ENCODE data around the gene ABCG4. TPM values are rescaled to one million over a fixed set of nuclear protein-coding genes. Genes with fewer than 3 reads are reported as not detected.

Gene ABCG4
- total and polyA plus RNA-seq, 9 of the 15 experiments (the other 6 are each of a cell fraction or from before 2014, with no cell fraction given), result 0.03 to 0.11 (median 0.07) TPM; not detected in 4

GRCh38 chr11:119205574-119206510 is 57.0 kb downstream of the ABCG4 start, which contains the start of gene CBL (continued):
- TF ChIP-seq, protein P1, sequence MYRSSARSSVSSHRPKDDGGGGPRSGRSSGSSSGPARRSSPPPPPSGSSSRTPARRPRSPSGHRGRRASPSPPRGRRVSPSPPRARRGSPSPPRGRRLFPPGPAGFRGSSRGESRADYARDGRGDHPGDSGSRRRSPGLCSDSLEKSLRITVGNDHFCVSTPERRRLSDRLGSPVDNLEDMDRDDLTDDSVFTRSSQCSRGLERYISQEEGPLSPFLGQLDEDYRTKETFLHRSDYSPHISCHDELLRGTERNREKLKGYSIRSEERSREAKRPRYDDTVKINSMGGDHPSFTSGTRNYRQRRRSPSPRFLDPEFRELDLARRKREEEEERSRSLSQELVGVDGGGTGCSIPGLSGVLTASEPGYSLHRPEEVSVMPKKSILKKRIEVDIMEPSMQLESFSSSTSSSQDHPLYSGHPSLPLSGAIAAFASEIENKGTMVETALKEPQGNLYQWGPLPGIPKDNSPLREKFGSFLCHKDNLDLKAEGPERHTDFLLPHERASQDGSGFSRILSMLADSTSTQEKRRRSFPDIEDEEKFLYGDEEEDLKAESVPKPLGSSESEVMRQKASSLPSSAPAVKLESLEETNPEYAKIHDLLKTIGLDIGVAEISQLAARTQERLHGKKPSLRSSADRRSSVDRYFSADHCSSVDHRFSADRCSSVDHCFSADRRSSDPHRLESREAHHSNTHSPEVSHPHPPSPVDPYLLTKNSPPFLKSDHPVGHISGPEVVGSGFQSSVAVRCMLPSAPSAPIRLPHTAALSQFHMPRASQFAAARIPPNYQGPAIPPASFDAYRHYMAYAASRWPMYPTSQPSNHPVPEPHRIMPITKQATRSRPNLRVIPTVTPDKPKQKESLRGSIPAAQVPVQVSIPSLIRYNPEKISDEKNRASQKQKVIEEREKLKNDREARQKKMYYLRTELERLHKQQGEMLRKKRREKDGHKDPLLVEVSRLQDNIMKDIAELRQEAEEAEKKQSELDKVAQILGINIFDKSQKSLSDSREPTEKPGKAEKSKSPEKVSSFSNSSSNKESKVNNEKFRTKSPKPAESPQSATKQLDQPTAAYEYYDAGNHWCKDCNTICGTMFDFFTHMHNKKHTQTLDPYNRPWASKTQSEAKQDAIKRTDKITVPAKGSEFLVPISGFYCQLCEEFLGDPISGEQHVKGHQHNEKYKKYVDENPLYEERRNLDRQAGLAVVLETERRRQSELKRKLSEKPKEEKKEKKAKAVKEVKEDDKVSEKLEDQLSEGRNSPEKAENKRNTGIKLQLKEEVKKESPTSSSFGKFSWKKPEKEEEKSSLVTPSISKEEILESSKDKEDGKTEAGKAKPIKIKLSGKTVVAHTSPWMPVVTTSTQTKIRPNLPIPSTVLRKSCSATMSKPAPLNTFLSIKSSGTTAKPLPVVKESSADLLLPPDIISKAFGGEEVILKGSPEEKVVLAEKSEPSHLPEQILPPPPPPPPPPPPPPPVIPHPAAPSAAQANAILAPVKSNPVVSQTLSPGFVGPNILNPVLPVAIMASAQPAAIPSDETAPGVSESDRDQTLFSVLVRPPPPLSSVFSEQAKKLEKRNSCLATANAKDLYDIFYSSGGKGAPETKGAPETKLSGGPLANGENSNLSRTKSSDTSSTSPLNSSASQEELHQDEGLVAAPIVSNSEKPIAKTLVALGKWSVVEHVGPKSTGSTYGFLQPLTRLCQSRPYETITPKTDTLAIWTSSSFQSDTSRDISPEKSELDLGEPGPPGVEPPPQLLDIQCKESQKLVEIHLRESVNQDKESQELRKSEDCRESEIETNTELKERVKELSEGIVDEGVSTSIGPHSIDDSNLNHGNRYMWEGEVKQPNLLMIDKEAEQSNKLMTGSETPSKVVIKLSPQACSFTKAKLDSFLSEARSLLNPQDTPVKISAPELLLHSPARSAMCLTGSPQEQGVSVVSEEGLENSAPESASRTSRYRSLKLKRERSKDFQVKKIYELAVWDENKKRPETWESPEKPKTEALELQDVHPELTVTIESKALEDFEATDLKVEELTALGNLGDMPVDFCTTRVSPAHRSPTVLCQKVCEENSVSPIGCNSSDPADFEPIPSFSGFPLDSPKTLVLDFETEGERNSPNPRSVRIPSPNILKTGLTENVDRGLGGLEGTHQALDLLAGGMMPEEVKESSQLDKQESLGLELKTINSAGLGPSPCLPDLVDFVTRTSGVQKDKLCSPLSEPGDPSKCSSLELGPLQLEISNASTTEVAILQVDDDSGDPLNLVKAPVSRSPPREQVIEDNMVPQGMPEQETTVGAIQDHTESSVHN (IDR thresholded peaks at IDR 0.05; ENCODE audit: borderline replicate concordance in 1 of 2, low read depth in 1 of 2), result no peak
- TF ChIP-seq ZFPM2 (CRISPR knock-in tag; IDR thresholded peaks at IDR 0.05) (no peak), CBX5 (IDR thresholded peaks at IDR 0.05; ENCODE audit: borderline replicate concordance, low read depth) (no peak), SFPQ (IDR thresholded peaks at IDR 0.05; ENCODE audit: low read depth, low read length) (no peak), CBFB (CRISPR knock-in tag; IDR thresholded peaks at IDR 0.05) (no peak), ZC3H11A (IDR thresholded peaks at IDR 0.05; ENCODE audit: low read depth, low read length) (no peak), KAT7 (CRISPR knock-in tag; IDR thresholded peaks at IDR 0.05; ENCODE audit: borderline replicate concordance) (peak; percentile 85), BRF1 (IDR thresholded peaks at IDR 0.05; ENCODE audit: borderline replicate concordance, extremely low read depth, insufficient read length) (no peak), U2AF1 (optimal IDR thresholded peaks at IDR 0.05; ENCODE audit: low read depth, low read length) (no peak), ZNF311 (CRISPR knock-in tag; IDR thresholded peaks at IDR 0.05) (no peak), TAF7 (tag; IDR thresholded peaks at IDR 0.05) (0 out of 2 replicates have a peak, but pooled peaks have one; percentile 11), ZBTB7A (IDR thresholded peaks at IDR 0.05; ENCODE audit: borderline replicate concordance, control insufficient read depth, low read depth, low read length) (peak; percentile 36; the same call in 1 of the 2 replicates), SIX5 (IDR thresholded peaks at IDR 0.05; ENCODE audit: borderline replicate concordance in 1 of 2, insufficient read depth in 1 of 2, low read depth in 1 of 2, low read length in 2 of 2) (no peak)
- TF ChIP-seq, protein P2, sequence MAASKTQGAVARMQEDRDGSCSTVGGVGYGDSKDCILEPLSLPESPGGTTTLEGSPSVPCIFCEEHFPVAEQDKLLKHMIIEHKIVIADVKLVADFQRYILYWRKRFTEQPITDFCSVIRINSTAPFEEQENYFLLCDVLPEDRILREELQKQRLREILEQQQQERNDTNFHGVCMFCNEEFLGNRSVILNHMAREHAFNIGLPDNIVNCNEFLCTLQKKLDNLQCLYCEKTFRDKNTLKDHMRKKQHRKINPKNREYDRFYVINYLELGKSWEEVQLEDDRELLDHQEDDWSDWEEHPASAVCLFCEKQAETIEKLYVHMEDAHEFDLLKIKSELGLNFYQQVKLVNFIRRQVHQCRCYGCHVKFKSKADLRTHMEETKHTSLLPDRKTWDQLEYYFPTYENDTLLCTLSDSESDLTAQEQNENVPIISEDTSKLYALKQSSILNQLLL (CRISPR knock-in tag; IDR thresholded peaks at IDR 0.05; ENCODE audit: borderline replicate concordance), result no peak
